H9 (cell line): ENCODE measurements around the gene HOATZ. TPM values are rescaled to one million over a fixed set of nuclear protein-coding genes. Genes with fewer than 3 reads are reported as not detected.

Experiments
- DNase-seq: peaks from one replicate; pipeline ENCODE4 v3.0.0-alpha.2; 2017
- H2AFZ ChIP-seq: one replicate; pipeline ENCODE4 v1.6.1; 2013; ENCODE audit warnings: mild to moderate bottlenecking, low read length, control low read depth, moderate library complexity
- H2AK5ac ChIP-seq: 2 replicates; pipeline ENCODE4 v1.6.1; 2013; ENCODE audit warnings: low read length, control low read depth, mixed read lengths; ENCODE audit not compliant: insufficient read length
- H2BK120ac ChIP-seq: one replicate; pipeline ENCODE4 v1.6.1; 2013; ENCODE audit warnings: low read depth, mild to moderate bottlenecking, low read length, control low read depth, inconsistent platforms; ENCODE audit not compliant: poor library complexity, severe bottlenecking
- H2BK12ac ChIP-seq: 2 replicates; pipeline ENCODE4 v1.6.1; 2013; ENCODE audit warnings: low read length, control low read depth, mixed read lengths, low read depth; ENCODE audit not compliant: insufficient read length
- H2BK15ac ChIP-seq: 2 replicates; pipeline ENCODE4 v1.6.1; 2013; ENCODE audit warnings: low read depth, low read length, control low read depth
- H2BK20ac ChIP-seq: one replicate; pipeline ENCODE4 v1.6.1; 2013; ENCODE audit warnings: low read depth, mild to moderate bottlenecking, low read length, control low read depth, inconsistent platforms; ENCODE audit not compliant: poor library complexity, severe bottlenecking
- H2BK5ac ChIP-seq: 2 replicates; pipeline ENCODE4 v1.6.1; 2013; ENCODE audit warnings: low read length, control low read depth, mixed read lengths; ENCODE audit not compliant: insufficient read length
- H3K14ac ChIP-seq: 2 replicates; pipeline ENCODE4 v1.6.1; 2013; ENCODE audit warnings: low read length, control low read depth; ENCODE audit not compliant: insufficient read depth
- H3K18ac ChIP-seq: 2 replicates; pipeline ENCODE4 v1.6.1; 2013; ENCODE audit warnings: low read depth, mild to moderate bottlenecking, mixed read lengths, low read length, control low read depth; ENCODE audit not compliant: insufficient read length
- H3K23ac ChIP-seq: 2 replicates; pipeline ENCODE4 v1.6.1; 2013; ENCODE audit warnings: low read length, control low read depth, mixed read lengths, low read depth; ENCODE audit not compliant: insufficient read length
- H3K23me2 ChIP-seq: 2 replicates; pipeline ENCODE4 v1.6.1; 2013; ENCODE audit warnings: low read depth, mild to moderate bottlenecking, mixed read lengths, low read length, control low read depth; ENCODE audit not compliant: insufficient read length, poor library complexity, severe bottlenecking
- H3K27ac ChIP-seq: 2 replicates; pipeline ENCODE4 v1.5.1; 2013; ENCODE audit warnings: low read length, control low read depth, mixed read lengths, low read depth; ENCODE audit not compliant: insufficient read length
- H3K27me3 ChIP-seq: 2 replicates; pipeline ENCODE4 v1.6.1; 2013; ENCODE audit warnings: low read length, control low read depth, inconsistent platforms; ENCODE audit not compliant: insufficient read depth
- H3K4ac ChIP-seq: 2 replicates; pipeline ENCODE4 v1.6.1; 2013; ENCODE audit warnings: low read depth, mild to moderate bottlenecking, control low read depth, inconsistent platforms, low read length, moderate library complexity
- H3K4me1 ChIP-seq: 2 replicates; pipeline ENCODE4 v1.6.1; 2013; ENCODE audit warnings: low read length, control low read depth, inconsistent platforms; ENCODE audit not compliant: insufficient read depth
- H3K4me2 ChIP-seq: 2 replicates; pipeline ENCODE4 v1.6.1; 2013; ENCODE audit warnings: low read length, control low read depth, mixed read lengths; ENCODE audit not compliant: insufficient read length, insufficient read depth
- H3K56ac ChIP-seq: 2 replicates; pipeline ENCODE4 v1.6.1; 2013; ENCODE audit warnings: low read depth, mild to moderate bottlenecking, mixed read lengths, low read length, control low read depth; ENCODE audit not compliant: insufficient read length
- H3K79me1 ChIP-seq: 2 replicates; pipeline ENCODE4 v1.6.1; 2013; ENCODE audit warnings: low read depth, mild to moderate bottlenecking, moderate library complexity, low read length, control low read depth, inconsistent platforms; ENCODE audit not compliant: insufficient read depth, poor library complexity, severe bottlenecking
- H3K79me2 ChIP-seq: 2 replicates; pipeline ENCODE4 v1.6.1; 2013; ENCODE audit warnings: low read length, control low read depth, inconsistent platforms; ENCODE audit not compliant: insufficient read depth
- H3K9ac ChIP-seq: 2 replicates; pipeline ENCODE4 v1.6.1; 2013; ENCODE audit warnings: low read length, control low read depth, mixed read lengths; ENCODE audit not compliant: insufficient read length; ENCODE audit errors: extremely low read depth
- H3K9me3 ChIP-seq: one replicate; pipeline ENCODE4 v1.6.1; 2013; ENCODE audit warnings: low read depth, low read length, inconsistent platforms; ENCODE audit not compliant: control insufficient read depth
- H3T11ph ChIP-seq: one replicate; pipeline ENCODE4 v1.6.1; 2013; ENCODE audit warnings: mild to moderate bottlenecking, low read length, control low read depth, inconsistent platforms
- H4K20me1 ChIP-seq: one replicate; pipeline ENCODE4 v1.6.1; 2013; ENCODE audit not compliant: control insufficient read depth, insufficient read length, insufficient read depth
- H4K5ac ChIP-seq: 2 replicates; pipeline ENCODE4 v1.6.1; 2013; ENCODE audit warnings: low read depth, mild to moderate bottlenecking, mixed read lengths, low read length, control low read depth; ENCODE audit not compliant: insufficient read length
- H4K8ac ChIP-seq: replicated peaks from 2 replicates; pipeline ENCODE4 v1.6.1; 2013; ENCODE audit warnings: low read length, control low read depth, mixed read lengths, low read depth; ENCODE audit not compliant: insufficient read length
- H4K91ac ChIP-seq: 2 replicates; pipeline ENCODE4 v1.6.1; 2013; ENCODE audit warnings: low read depth, mild to moderate bottlenecking, moderate library complexity, mixed read lengths, low read length, control low read depth; ENCODE audit not compliant: insufficient read length
- H3K27ac Mint-ChIP-seq, 3 experiments: 2 replicates in 2 of 3; 3 replicates in 1 of 3; pipeline ENCODE4 v1.8.0; 2020 to 2021; ENCODE audit warnings: mixed read lengths in 3 of 3, mild to moderate bottlenecking in 1 of 3, moderate library complexity in 1 of 3
- H3K27me3 Mint-ChIP-seq: 2 replicates; pipeline ENCODE4 v1.8.0; 2021; ENCODE audit warnings: low read depth, mild to moderate bottlenecking, moderate library complexity, mixed read lengths
- H3K36me3 Mint-ChIP-seq, 3 experiments: 2 replicates in 2 of 3; 3 replicates in 1 of 3; pipeline ENCODE4 v1.8.0; 2020 to 2021; ENCODE audit warnings: low read depth in 3 of 3, mixed read lengths in 3 of 3; ENCODE audit not compliant: insufficient read depth in 1 of 3
- H3K4me1 Mint-ChIP-seq, 2 experiments: 2 replicates each; pipeline ENCODE4 v1.8.0; 2020; ENCODE audit warnings: mixed read lengths in 2 of 2
- H3K4me3 Mint-ChIP-seq, 2 experiments: 2 replicates in 1 of 2; 3 replicates in 1 of 2; pipeline ENCODE4 v1.8.0; 2020 to 2021; ENCODE audit warnings: mild to moderate bottlenecking in 2 of 2, mixed read lengths in 2 of 2, moderate library complexity in 1 of 2
- H3K9me3 Mint-ChIP-seq, 2 experiments: 2 replicates in 1 of 2; 3 replicates in 1 of 2; pipeline ENCODE4 v1.8.0; 2020; ENCODE audit warnings: mild to moderate bottlenecking in 2 of 2, mixed read lengths in 2 of 2, moderate library complexity in 1 of 2
- CTCF ChIP-seq: fragments of 200-600 bp; sonication (generic); conservative IDR thresholded peaks from 3 replicates; pipeline ENCODE4 v1.8.0; 2021; ENCODE audit warnings: antibody characterized with exemption, mild to moderate bottlenecking
- WGBS: extraction: QIAGEN DNeasy Blood & Tissue Kit; methylation state at CpG from one replicate; pipeline ENCODE4 v1.1.7; 2013; ENCODE audit warnings: missing lambda C conversion rate, low lambda C conversion rate, mixed read lengths; ENCODE audit not compliant: insufficient read length; ENCODE audit errors: extremely low coverage; 5-methylcytosine and 5-hydroxymethylcytosine counted together
- total RNA-seq: library from RNA; stranded (reverse); gene quantifications from 2 replicates; pipeline ENCODE4 v1.2.1, GENCODE V29; 2021

HOATZ gene
- total RNA-seq, 1 experiment from 2014 or later = not detected

- no peak overlapping the region for H4K91ac ChIP-seq
- no peak for DNase-seq
- no peak overlapping the region for H2BK20ac ChIP-seq
- H2BK15ac ChIP-seq = no peak overlapping the region
- no peak overlapping the region for H3K23ac ChIP-seq
- no peak overlapping the region for H3K27ac ChIP-seq
- H3K14ac ChIP-seq = no peak overlapping the region
- no peak for TF ChIP-seq CTCF
- no peak overlapping the region for H4K5ac ChIP-seq
- H3K79me1 ChIP-seq = no peaks in the 10 kb centered on the region
- no peaks in the 10 kb centered on the region for H4K20me1 ChIP-seq
- H2AK5ac ChIP-seq = no peak overlapping the region
- H3K9ac ChIP-seq = no peak overlapping the region
- H3K4me2 ChIP-seq = no peak overlapping the region
- H3K4me3 Mint-ChIP-seq = no peak overlapping the region
- no peak overlapping the region for H3T11ph ChIP-seq
- H3K23me2 ChIP-seq = no peaks in the 10 kb centered on the region
- H3K56ac ChIP-seq = no peak overlapping the region
- H3K79me2 ChIP-seq = no peaks in the 10 kb centered on the region
- no peak overlapping the region for H2AFZ ChIP-seq
- no peak overlapping the region for H4K8ac ChIP-seq
- H2BK12ac ChIP-seq = no peak overlapping the region
- H3K4me1 ChIP-seq = no peaks in the 10 kb centered on the region
- no peak overlapping the region for H3K18ac ChIP-seq
- H3K9me3 ChIP-seq = no peaks in the 10 kb centered on the region
- H3K27me3 Mint-ChIP-seq = no peaks in the 10 kb centered on the region; the same call in 1 of the 2 replicates
- no peak overlapping the region for H3K4ac ChIP-seq
- H2BK120ac ChIP-seq = no peak overlapping the region
- H3K27me3 ChIP-seq = no peaks in the 10 kb centered on the region
- H2BK5ac ChIP-seq = no peak overlapping the region
- no peak overlapping the region for H3K27ac Mint-ChIP-seq
- no peaks in the 10 kb centered on the region for H3K36me3 Mint-ChIP-seq
- no CpG with 5 or more reads among the region's 1 CpG for WGBS
- no peaks in the 10 kb centered on the region for H3K4me1 Mint-ChIP-seq
- no peaks in the 10 kb centered on the region for H3K9me3 Mint-ChIP-seq
Observed at GRCh38 chr11:111472228-111472627, 42.4 kb upstream of the HOATZ start.
